ENCODE results near the gene C10orf95. TPM values are rescaled to one million over a fixed set of nuclear protein-coding genes. Genes with fewer than 3 reads are reported as not detected.

The C10orf95 gene
- total RNA-seq, 4 donors from 2014 or later = 1.4 TPM; not detected in 3

Small RNA genes within 50 kb of the gene (small RNA-seq; reads per million reads assigned to genes)
- gene MIR146B = 319 reads per million, percentile 97 among the genes with 10 or more reads in this experiment

Other genes with a start within 250 kb of the C10orf95 start
- not detected for gene ELOVL3, start 225.2 kb downstream of the C10orf95 start, total RNA-seq
- gene PITX3, start 210.0 kb downstream of the C10orf95 start, total RNA-seq = not detected
- 10 to 100 TPM; 31.0 to 38.0 (median 36.1) TPM for gene GBF1, start 206.0 kb downstream of the C10orf95 start, total RNA-seq
- gene NFKB2, start 55.8 kb downstream of the C10orf95 start, total RNA-seq = 10 to 100 TPM; 19.3 to 49.2 (median 31.8) TPM
- gene PSD, start 32.8 kb downstream of the C10orf95 start, total RNA-seq = 1 to 10 TPM in 1 of 4 donors, under 1 TPM in 3; 0.30 to 1.1 (median 0.70) TPM
- gene FBXL15, start 30.7 kb downstream of the C10orf95 start, total RNA-seq = 10 to 100 TPM; 25.8 to 51.1 (median 46.2) TPM
- 100 to 1,000 TPM in 3 of 4 donors, 10 to 100 TPM in 1; 86.4 to 195 (median 131) TPM for gene CUEDC2, start 19.0 kb downstream of the C10orf95 start, total RNA-seq
- 100 to 1,000 TPM in 2 of 4 donors, 10 to 100 TPM in 2; 85.5 to 114 (median 105) TPM for gene ACTR1A, start 51.2 kb upstream of the C10orf95 start, total RNA-seq
- gene SUFU, start 52.4 kb upstream of the C10orf95 start, total RNA-seq = 10 to 100 TPM in 3 of 4 donors, 1 to 10 TPM in 1; 9.8 to 17.1 (median 14.2) TPM
- gene TRIM8, start 192.9 kb upstream of the C10orf95 start, total RNA-seq = 100 to 1,000 TPM; 156 to 206 (median 157) TPM